ENCODE results near the gene SHISA6.

GRCh38 chr17:11298401-11298800, 57.4 kb downstream of the SHISA6 start:
- TF ChIP-seq CTCF (conservative IDR thresholded peaks at IDR 0.05 in 1 of 2, IDR thresholded peaks at IDR 0.05 in 1 of 2; ENCODE audit: extremely low read depth in 1 of 2, insufficient read depth in 1 of 2, low read depth in 1 of 2, low read length in 2 of 2) (no peak), EZH2 (IDR thresholded peaks at IDR 0.05; ENCODE audit: borderline replicate concordance, low read length) (no peak)

Measured in mammary epithelial cell (primary cell).